BLaER1 treated with 17β-estradiol and CSF1 and Interleukin-3, amounts not matched to agents 10 nM and 100 nM (cell line): ENCODE data around the gene BPI.

Source experiments
- H3K27ac ChIP-seq, 11 experiments: shearing (Covaris generic); formaldehyde crosslinking; 2 replicates each; pipeline ENCODE4 v1.8.1; 2022
- H3K27me3 ChIP-seq, 11 experiments: shearing (Covaris generic); formaldehyde crosslinking; 2 replicates each; pipeline ENCODE4 v1.8.1; 2022
- H3K36me3 ChIP-seq, 11 experiments: shearing (Covaris generic); formaldehyde crosslinking; 2 replicates each; pipeline ENCODE4 v1.8.1; 2022
- H3K4me1 ChIP-seq, 10 experiments: shearing (Covaris generic); formaldehyde crosslinking; 2 replicates each; pipeline ENCODE4 v1.8.1; 2022
- H3K4me2 ChIP-seq, 11 experiments: shearing (Covaris generic); formaldehyde crosslinking; 2 replicates each; pipeline ENCODE4 v1.8.1; 2022
- H3K4me3 ChIP-seq, 10 experiments: shearing (Covaris generic); formaldehyde crosslinking; 2 replicates each; pipeline ENCODE4 v1.8.1; 2022
- H3K9ac ChIP-seq, 11 experiments: shearing (Covaris generic); formaldehyde crosslinking; 2 replicates each; pipeline ENCODE4 v1.8.1; 2022
- H3K9me3 ChIP-seq, 11 experiments: shearing (Covaris generic); formaldehyde crosslinking; replicated peaks in 1 of 11; 2 replicates each; pipeline ENCODE4 v1.8.1; 2022
- H4K20me1 ChIP-seq, 11 experiments: shearing (Covaris generic); formaldehyde crosslinking; 2 replicates each; pipeline ENCODE4 v1.8.1; 2022
- Cebpa-rat ChIP-seq, 11 experiments: shearing (Covaris generic); IDR thresholded peaks; 2 replicates each; pipeline ENCODE4 v1.8.1; 2022

BPI gene

DNA sequence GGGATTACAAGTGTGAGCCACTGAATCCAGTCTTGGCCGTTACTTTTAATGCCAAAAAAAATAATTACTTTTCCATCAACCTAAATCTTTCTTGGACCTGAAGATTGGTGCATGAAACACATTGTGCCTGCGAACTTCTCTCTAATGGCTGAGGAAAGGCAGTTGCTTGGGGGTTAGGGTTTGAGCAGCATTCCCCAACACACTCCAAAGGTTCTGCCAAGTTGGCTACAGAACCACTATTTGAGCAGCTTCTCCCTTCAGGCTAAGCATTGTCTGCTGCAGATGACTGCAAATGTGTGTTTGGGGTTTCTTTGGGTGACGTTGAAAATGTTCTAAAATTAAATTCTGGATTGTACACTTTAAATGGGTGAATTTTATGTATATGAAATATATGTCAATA is 36.0 kb downstream of the BPI start:
- Histone ChIP-seq H3K27ac (no peak overlapping the region), H3K4me2 (no peak overlapping the region), H3K27me3 (no peaks in the 10 kb centered on the region), H4K20me1 (no peaks in the 10 kb centered on the region), H3K9ac (no peak overlapping the region), H3K36me3 (no peaks in the 10 kb centered on the region), H3K4me3 (no peak overlapping the region), H3K9me3 (peaks cover 4 to 10% (median 7%) of the 10 kb centered on the region in 11 experiments; a peak in 13 of 22 replicates), H3K4me1 (peaks cover 0 to 19% (median 9%) of the 10 kb centered on the region in 10 experiments; a peak in 10 of 20 replicates)
- no peak for TF ChIP-seq Cebpa-rat (IDR thresholded peaks at IDR 0.05)

DNA sequence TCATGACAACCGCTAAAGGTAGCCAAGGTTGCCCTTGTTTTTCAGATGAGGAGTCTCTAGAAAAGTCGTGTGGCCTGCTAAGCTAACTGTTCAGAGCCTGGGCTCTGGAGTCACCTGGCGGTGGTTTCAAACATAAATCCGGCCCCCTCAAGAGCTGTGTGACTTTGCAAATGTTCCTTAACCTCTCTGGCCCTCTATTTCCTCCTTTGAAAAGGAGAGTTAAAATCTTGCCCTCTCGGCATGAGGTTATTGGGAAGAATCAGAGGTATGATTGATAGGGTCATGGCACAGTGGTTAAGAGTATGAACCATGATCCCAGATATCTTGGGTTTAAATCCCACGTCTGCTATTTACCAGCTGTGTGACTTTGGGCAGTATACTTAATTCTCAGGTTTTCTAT is 36.7 kb downstream of the BPI start:
- H3K9ac ChIP-seq: no peak overlapping the region
- no peak overlapping the region for H3K4me3 ChIP-seq
- TF ChIP-seq Cebpa-rat (IDR thresholded peaks at IDR 0.05): no peak
- H3K9me3 ChIP-seq: peaks cover 4 to 10% (median 7%) of the 10 kb centered on the region in 11 experiments; a peak in 13 of 22 replicates
- no peaks in the 10 kb centered on the region for H3K36me3 ChIP-seq
- H4K20me1 ChIP-seq: no peaks in the 10 kb centered on the region
- H3K27ac ChIP-seq: no peak overlapping the region
- no peak overlapping the region for H3K4me2 ChIP-seq
- H3K27me3 ChIP-seq: no peaks in the 10 kb centered on the region
- H3K4me1 ChIP-seq: peaks cover 0 to 21% (median 12%) of the 10 kb centered on the region in 10 experiments; a peak in 13 of 20 replicates

DNA sequence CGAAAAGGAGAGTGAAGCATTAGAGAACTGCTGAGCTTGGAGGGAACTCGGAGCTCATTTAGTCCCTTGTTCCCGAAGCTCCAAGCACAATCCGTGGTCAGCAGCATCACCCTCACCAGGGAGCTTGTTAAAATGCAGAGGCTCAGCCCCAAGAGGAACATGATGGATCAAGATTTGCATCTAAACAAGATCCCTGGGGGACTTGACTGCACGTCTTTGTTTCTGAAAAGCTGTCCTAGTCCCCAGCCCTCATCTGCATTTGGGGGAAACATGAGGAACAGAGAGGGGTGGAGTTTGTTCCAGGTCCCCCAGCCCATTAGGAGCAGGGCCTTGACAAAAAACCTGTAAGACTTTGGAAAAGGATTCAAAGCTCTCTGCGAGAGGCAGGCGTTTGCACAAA is 38.3 kb downstream of the BPI start:
- H4K20me1 ChIP-seq: no peaks in the 10 kb centered on the region
- H3K4me2 ChIP-seq: peak overlapping the region in 6 of 11 experiments; percentile 11 to 41 (median 23); a peak in 8 of 22 replicates
- no peaks in the 10 kb centered on the region for H3K36me3 ChIP-seq
- TF ChIP-seq Cebpa-rat (IDR thresholded peaks at IDR 0.05): no peak
- H3K27ac ChIP-seq: no peak overlapping the region
- peaks cover 0 to 25% (median 18%) of the 10 kb centered on the region in 10 experiments; a peak in 15 of 20 replicates for H3K4me1 ChIP-seq
- H3K9ac ChIP-seq: no peak overlapping the region; a peak in 1 of 22 replicates
- no peak overlapping the region for H3K4me3 ChIP-seq
- peaks cover 4 to 10% (median 7%) of the 10 kb centered on the region in 11 experiments; a peak in 13 of 22 replicates for H3K9me3 ChIP-seq
- no peaks in the 10 kb centered on the region for H3K27me3 ChIP-seq

DNA sequence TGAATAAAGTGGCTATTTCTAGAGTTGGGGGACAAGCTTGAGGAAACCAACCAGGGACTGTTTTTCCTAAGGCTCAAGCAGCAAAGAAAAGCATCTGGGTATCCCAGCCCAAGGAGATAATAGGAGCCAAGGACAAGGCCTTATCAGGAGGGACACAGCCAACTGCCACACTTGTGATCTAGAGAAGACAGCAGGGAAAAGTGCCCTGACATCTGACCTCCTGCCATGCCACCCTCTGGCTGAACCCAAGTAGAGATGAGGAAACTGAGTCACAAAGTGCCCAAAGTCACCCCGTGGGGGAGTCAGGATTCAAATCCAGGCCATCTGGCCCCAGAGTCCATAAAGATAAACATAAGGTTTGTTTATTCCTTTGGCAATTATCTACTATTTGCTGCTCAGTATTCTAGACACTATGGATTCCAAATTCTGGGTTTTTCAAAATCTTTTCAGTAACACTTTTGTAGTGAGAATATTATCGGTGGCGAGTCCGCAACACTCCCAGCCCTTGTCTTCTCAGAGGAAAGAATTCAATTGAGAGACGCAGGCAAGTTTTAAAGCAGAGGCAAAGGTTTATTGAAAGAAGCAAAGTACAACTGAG is 38.9 kb downstream of the BPI start:
- peaks cover 3 to 7% (median 4%) of the 10 kb centered on the region in 11 experiments; a peak in 13 of 22 replicates for H3K9me3 ChIP-seq
- H4K20me1 ChIP-seq: no peaks in the 10 kb centered on the region
- TF ChIP-seq Cebpa-rat (IDR thresholded peaks at IDR 0.05): no peak
- H3K4me2 ChIP-seq: peak overlapping the region in 6 of 11 experiments; percentile 11 to 41 (median 23); a peak in 5 of 22 replicates
- H3K4me1 ChIP-seq: peaks cover 0 to 24% (median 18%) of the 10 kb centered on the region in 10 experiments; a peak in 15 of 20 replicates
- H3K27ac ChIP-seq: no peak overlapping the region
- H3K27me3 ChIP-seq: no peaks in the 10 kb centered on the region
- no peaks in the 10 kb centered on the region for H3K36me3 ChIP-seq
- H3K4me3 ChIP-seq: no peak overlapping the region
- no peak overlapping the region for H3K9ac ChIP-seq

DNA sequence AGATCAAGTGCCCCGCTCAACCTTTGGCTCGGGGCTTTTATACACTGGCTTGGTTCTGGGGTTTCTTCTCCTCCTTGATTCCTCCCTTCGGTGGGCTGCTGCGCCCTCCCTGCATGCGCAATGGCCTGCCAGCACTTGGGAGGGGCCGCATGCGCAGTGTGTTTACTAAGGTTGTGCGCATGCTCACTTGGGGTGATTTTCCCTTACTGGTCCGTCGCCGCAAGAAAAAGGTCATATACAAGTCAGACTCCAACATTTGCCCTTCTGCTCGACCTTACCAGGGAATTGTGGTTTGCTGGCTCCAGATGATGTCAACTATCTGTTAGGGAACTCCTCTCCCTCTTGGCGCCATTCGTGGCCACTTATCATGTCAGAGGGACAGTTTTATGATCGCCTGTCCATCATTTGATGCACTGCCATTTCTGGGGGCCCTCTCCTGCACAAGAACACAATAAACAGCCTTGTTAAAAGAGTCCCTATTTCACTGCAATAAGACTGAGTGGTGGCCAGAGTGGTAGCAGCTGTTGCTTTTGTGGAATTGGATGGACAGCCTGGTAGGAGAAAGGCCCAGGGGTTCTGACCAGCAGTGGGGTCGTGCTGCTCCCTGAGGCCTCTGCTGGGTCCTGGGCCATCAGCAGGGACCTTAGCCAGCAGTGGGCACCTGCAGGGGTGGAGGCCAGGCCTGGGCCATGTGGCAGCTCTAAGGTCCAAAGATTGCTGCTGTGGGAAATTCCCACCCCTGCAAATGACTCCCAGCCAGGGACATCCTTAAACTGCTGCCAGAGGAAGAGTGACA is 39.6 kb downstream of the BPI start:
- Histone ChIP-seq H3K4me1 (peaks cover 0 to 24% (median 18%) of the 10 kb centered on the region in 10 experiments; a peak in 15 of 20 replicates), H3K4me3 (no peak overlapping the region), H3K9ac (no peak overlapping the region), H3K27ac (no peak overlapping the region), H3K9me3 (no peaks in the 10 kb centered on the region), H3K27me3 (no peaks in the 10 kb centered on the region), H3K36me3 (no peaks in the 10 kb centered on the region), H3K4me2 (no peak overlapping the region), H4K20me1 (no peaks in the 10 kb centered on the region)
- TF ChIP-seq Cebpa-rat (IDR thresholded peaks at IDR 0.05): no peak

DNA sequence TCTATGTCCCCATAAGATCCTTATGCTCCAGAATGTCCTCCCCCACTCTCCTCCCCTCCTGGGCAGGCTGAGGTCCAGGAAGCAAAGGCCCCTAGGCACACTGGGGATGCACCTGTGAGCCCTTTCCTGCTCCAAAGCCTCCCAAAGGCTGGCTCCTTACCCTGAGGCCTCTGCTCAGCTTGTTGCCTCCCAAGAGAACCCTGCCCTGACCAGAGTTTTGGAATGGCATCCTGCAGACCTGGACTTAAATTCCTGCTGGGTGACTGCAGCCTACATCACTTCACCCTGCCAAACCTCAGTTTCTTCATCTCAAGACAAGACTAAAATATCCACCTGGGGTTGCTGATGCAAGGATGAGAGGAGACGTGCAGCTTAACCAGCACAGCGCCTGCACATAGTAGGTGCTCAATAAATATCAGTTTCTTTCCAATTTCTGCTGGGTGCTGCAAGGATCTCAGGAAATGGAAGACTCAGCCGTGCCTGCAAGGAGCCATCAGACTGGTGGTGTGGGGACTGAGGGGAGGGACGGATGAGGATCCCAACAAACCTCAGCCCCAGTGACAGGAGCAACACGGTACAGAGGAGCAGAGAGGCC is 40.2 kb downstream of the BPI start:
- Histone ChIP-seq H3K9me3 (no peaks in the 10 kb centered on the region), H3K27ac (no peak overlapping the region), H4K20me1 (no peaks in the 10 kb centered on the region), H3K4me2 (no peak overlapping the region), H3K27me3 (no peaks in the 10 kb centered on the region), H3K36me3 (no peaks in the 10 kb centered on the region), H3K9ac (no peak overlapping the region), H3K4me1 (peaks cover 0 to 24% (median 18%) of the 10 kb centered on the region in 10 experiments; a peak in 15 of 20 replicates), H3K4me3 (no peak overlapping the region)
- no peak for TF ChIP-seq Cebpa-rat (IDR thresholded peaks at IDR 0.05)

DNA sequence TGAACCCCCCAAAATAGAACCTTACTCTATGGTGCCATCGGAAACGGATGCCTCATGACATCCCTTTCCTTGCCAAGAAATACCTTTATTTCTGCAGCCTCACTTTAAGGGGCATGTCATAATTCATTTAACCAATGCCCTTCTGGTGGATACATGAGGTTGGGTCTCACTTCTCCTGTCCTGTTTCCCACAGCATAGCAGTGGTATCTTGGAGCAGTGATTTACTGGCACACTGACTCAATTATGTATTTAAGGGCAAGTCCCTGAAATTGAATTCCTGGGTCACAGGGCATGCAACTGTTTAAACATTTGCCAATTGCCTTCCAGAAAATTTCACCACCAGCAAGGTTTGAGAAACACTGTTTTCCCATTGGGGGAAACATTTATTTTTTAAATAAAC is 41.7 kb downstream of the BPI start:
- Histone ChIP-seq H3K4me3 (no peak overlapping the region), H4K20me1 (no peaks in the 10 kb centered on the region), H3K27me3 (no peaks in the 10 kb centered on the region), H3K27ac (no peak overlapping the region), H3K9ac (no peak overlapping the region), H3K36me3 (no peaks in the 10 kb centered on the region), H3K4me1 (peaks cover 0 to 24% (median 18%) of the 10 kb centered on the region in 10 experiments; a peak in 15 of 20 replicates), H3K4me2 (peak overlapping the region in 9 of 11 experiments; percentile 5 to 57 (median 25); a peak in 11 of 22 replicates), H3K9me3 (no peaks in the 10 kb centered on the region)
- TF ChIP-seq Cebpa-rat (IDR thresholded peaks at IDR 0.05): no peak

DNA sequence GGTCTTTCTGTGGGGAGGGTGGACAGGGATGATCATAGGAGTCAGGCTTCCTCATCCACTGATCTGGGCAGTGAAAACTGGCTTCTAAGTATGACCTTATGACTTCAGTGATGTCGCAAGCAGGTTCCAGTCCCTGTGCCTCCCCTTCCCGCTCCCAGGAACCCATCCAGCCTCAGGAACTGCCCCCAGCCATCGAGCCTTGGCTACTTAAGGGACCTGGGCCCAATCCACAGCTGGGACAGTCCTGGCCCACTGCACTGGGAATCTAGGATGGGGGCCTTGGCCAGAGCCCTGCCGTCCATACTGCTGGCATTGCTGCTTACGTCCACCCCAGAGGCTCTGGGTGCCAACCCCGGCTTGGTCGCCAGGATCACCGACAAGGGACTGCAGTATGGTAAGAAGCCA is 42.3 kb downstream of the BPI start, which contains the start of gene LBP:
Gene LBP, plus strand, starts transcription at position 236 of the 405 bp plus-strand sequence. Its CDS starts 35 bp downstream, at position 271.
- peak in 1 of 11 experiments; percentile 29; a peak in 1 of 22 replicates for TF ChIP-seq Cebpa-rat (IDR thresholded peaks at IDR 0.05)
- Histone ChIP-seq H3K4me3 (no peak within 1 kb of the TSS), H3K36me3 (no peaks in the 10 kb centered on the region), H3K9me3 (no peaks in the 10 kb centered on the region), H3K27ac (no peak within 1 kb of the TSS), H3K9ac (no peak within 1 kb of the TSS), H3K4me1 (peaks cover 0 to 24% (median 19%) of the 10 kb centered on the region in 10 experiments; a peak in 16 of 20 replicates), H3K4me2 (peak within 1 kb of the TSS in 9 of 11 experiments; percentile 5 to 57 (median 25); a peak in 13 of 22 replicates), H4K20me1 (no peaks in the 10 kb centered on the region), H3K27me3 (no peaks in the 10 kb centered on the region)

DNA sequence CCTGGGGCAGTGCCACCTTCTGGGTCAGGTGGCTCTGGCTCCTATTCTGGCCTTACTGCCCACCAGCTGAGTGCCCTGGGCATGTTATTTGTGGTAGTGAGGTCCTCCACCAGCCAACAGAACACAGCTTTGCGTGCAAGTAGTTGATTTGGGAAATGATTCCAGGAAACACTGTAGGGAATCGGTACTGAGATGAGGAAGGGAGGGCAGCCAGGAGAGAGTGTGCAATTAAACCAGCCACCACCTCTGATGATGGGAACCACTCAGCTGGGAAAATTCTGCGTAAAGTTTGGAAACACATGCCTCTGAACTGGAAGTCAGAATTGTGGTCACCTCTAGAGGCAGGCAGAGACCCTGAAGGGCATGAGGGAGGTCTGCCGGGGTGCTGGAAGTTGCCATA is 42.8 kb downstream of the BPI start:
- no peaks in the 10 kb centered on the region for H4K20me1 ChIP-seq
- no peak for TF ChIP-seq Cebpa-rat (IDR thresholded peaks at IDR 0.05)

More for the DNA sequence above, 42.8 kb downstream of the BPI start:
- H3K27ac ChIP-seq: no peak overlapping the region
- no peak overlapping the region for H3K4me3 ChIP-seq
- H3K36me3 ChIP-seq: no peaks in the 10 kb centered on the region
- H3K4me2 ChIP-seq: peak overlapping the region in 7 of 11 experiments; percentile 12 to 57 (median 25); a peak in 5 of 22 replicates
- no peaks in the 10 kb centered on the region for H3K9me3 ChIP-seq
- no peaks in the 10 kb centered on the region for H3K27me3 ChIP-seq
- no peak overlapping the region for H3K9ac ChIP-seq
- peaks cover 0 to 24% (median 18%) of the 10 kb centered on the region in 10 experiments; a peak in 16 of 20 replicates for H3K4me1 ChIP-seq
